IMR-90 (cell line): Measurements from ENCODE around the gene SLC25A26. TPM values are rescaled to one million over a fixed set of nuclear protein-coding genes. Genes with fewer than 3 reads are reported as not detected.

Source experiments
- ATAC-seq: fragments of 200-7000 bp; cut with Tn5 transposase; 2 replicates; pipeline ENCODE4 v1.9.1; 2020; ENCODE audit warnings: low read depth, mild to moderate bottlenecking, moderate library complexity
- BruUV-seq: library from RNA; stranded (reverse); fragments of 400-500 nt; replicated peaks from 2 replicates; lab custom pipeline; 2021; lab: Mats Ljungman, UMichigan
- CTCF ChIA-PET: fragments of 300-600 bp; formaldehyde crosslinking; extraction: SDS; loops from one replicate; lab custom pipeline; 2021; ENCODE audit warnings: antibody characterized with exemption; lab: Yijun Ruan, JAX
- POLR2A ChIA-PET: fragments of 300-600 bp; sonication (Branson Sonifier 250); formaldehyde crosslinking; loops from one replicate; lab custom pipeline; 2022; ENCODE audit warnings: antibody characterized with exemption; ENCODE audit not compliant: unreplicated experiment; lab: Charles Lee
- DNase-seq: peaks from one replicate; pipeline ENCODE4 v3.0.0; 2013
- H2AFZ ChIP-seq: replicated peaks from 2 replicates; pipeline ENCODE3; 2013; ENCODE audit warnings: low read length, mild to moderate bottlenecking; ENCODE audit not compliant: poor library complexity
- H2AK5ac ChIP-seq: 2 replicates; pipeline ENCODE4 v1.6.1; 2013; ENCODE audit warnings: low read depth, low read length, inconsistent platforms
- H2AK9ac ChIP-seq: replicated peaks from 2 replicates; pipeline ENCODE3; 2013; ENCODE audit warnings: mild to moderate bottlenecking, low read depth, low read length, moderate library complexity; ENCODE audit not compliant: poor library complexity
- H2BK120ac ChIP-seq: 2 replicates; pipeline ENCODE4 v1.6.1; 2013; ENCODE audit warnings: low read depth, low read length, inconsistent platforms
- H2BK15ac ChIP-seq: 3 replicates; pipeline ENCODE4 v1.6.1; 2013; ENCODE audit warnings: low read depth, low read length, inconsistent platforms
- H2BK20ac ChIP-seq: 2 replicates; pipeline ENCODE4 v1.6.1; 2013; ENCODE audit warnings: low read depth, mild to moderate bottlenecking, inconsistent platforms, low read length, moderate library complexity
- H2BK5ac ChIP-seq: 2 replicates; pipeline ENCODE4 v1.6.1; 2013; ENCODE audit warnings: mild to moderate bottlenecking, low read depth, low read length, inconsistent platforms; ENCODE audit not compliant: poor library complexity, severe bottlenecking
- H3K14ac ChIP-seq: replicated peaks from 2 replicates; pipeline ENCODE4 v1.6.1; 2013; ENCODE audit warnings: low read depth, low read length, inconsistent platforms
- H3K18ac ChIP-seq: 2 replicates; pipeline ENCODE4 v1.6.1; 2013; ENCODE audit warnings: low read depth, low read length, control low read depth
- H3K23ac ChIP-seq: 2 replicates; pipeline ENCODE4 v1.6.1; 2013; ENCODE audit warnings: low read depth, low read length, inconsistent platforms
- H3K27ac ChIP-seq: 2 replicates; pipeline ENCODE4 v1.5.1; 2013; ENCODE audit warnings: mild to moderate bottlenecking, control low read depth, low read length; ENCODE audit not compliant: insufficient read depth
- H3K27me3 ChIP-seq: 2 replicates; pipeline ENCODE4 v1.6.1; 2013; ENCODE audit warnings: low read length; ENCODE audit not compliant: control insufficient read depth, insufficient read depth
- H3K36me3 ChIP-seq: 2 replicates; pipeline ENCODE4 v1.6.1; 2013; ENCODE audit warnings: low read length, mixed read lengths; ENCODE audit not compliant: control insufficient read depth, insufficient read depth
- H3K4ac ChIP-seq: 2 replicates; pipeline ENCODE4 v1.6.1; 2013; ENCODE audit warnings: low read depth, low read length, inconsistent platforms
- H3K4me1 ChIP-seq: 2 replicates; pipeline ENCODE4 v1.6.1; 2013; ENCODE audit warnings: low read length, mixed read lengths; ENCODE audit not compliant: control insufficient read depth, insufficient read depth
- H3K4me2 ChIP-seq: 2 replicates; pipeline ENCODE4 v1.6.1; 2013; ENCODE audit warnings: low read depth, mild to moderate bottlenecking, control low read depth, low read length, moderate library complexity
- H3K4me3 ChIP-seq: 2 replicates; pipeline ENCODE4 v1.5.1; 2013; ENCODE audit warnings: low read depth, mild to moderate bottlenecking, control low read depth, low read length, moderate library complexity; ENCODE audit not compliant: insufficient read depth
- H3K56ac ChIP-seq: 2 replicates; pipeline ENCODE4 v1.6.1; 2013; ENCODE audit warnings: low read length, inconsistent platforms; ENCODE audit not compliant: insufficient read depth; ENCODE audit errors: extremely low read depth
- H3K79me1 ChIP-seq, 2 experiments: 2 replicates each; pipeline ENCODE4 v1.6.1; 2013; ENCODE audit warnings: low read length in 2 of 2, inconsistent platforms in 1 of 2, low read depth in 1 of 2
- H3K9ac ChIP-seq: 2 replicates; pipeline ENCODE4 v1.6.1; 2013; ENCODE audit warnings: low read depth, low read length, control low read depth
- H3K9me1 ChIP-seq: 2 replicates; pipeline ENCODE4 v1.6.1; 2013; ENCODE audit warnings: low read length, inconsistent platforms; ENCODE audit not compliant: insufficient read depth
- H3K9me3 ChIP-seq: 2 replicates; pipeline ENCODE4 v1.6.1; 2013; ENCODE audit warnings: low read length; ENCODE audit not compliant: control insufficient read depth, insufficient read depth
- H4K20me1 ChIP-seq: 2 replicates; pipeline ENCODE4 v1.6.1; 2013; ENCODE audit warnings: low read length, inconsistent platforms; ENCODE audit not compliant: insufficient read depth
- H4K5ac ChIP-seq: 2 replicates; pipeline ENCODE4 v1.6.1; 2013; ENCODE audit warnings: mild to moderate bottlenecking, low read depth, low read length, control low read depth
- H4K8ac ChIP-seq, 2 experiments: 2 replicates each; pipeline ENCODE4 v1.6.1; 2013; ENCODE audit warnings: low read depth in 2 of 2, low read length in 2 of 2, control low read depth in 1 of 2, inconsistent platforms in 1 of 2
- H4K91ac ChIP-seq: 2 replicates; pipeline ENCODE4 v1.6.1; 2013; ENCODE audit warnings: low read depth, low read length, inconsistent platforms; ENCODE audit not compliant: insufficient read depth
- WGBS, 2 experiments: methylation state at CpG; one replicate each; pipeline versions ENCODE4 v1.1.5 to v1.1.7; 2013; ENCODE audit warnings: missing lambda C conversion rate in 2 of 2; ENCODE audit not compliant: insufficient read length in 1 of 2; ENCODE audit errors: extremely low coverage in 2 of 2; 5-methylcytosine and 5-hydroxymethylcytosine counted together
- dilution Hi-C: fragments of 300-500 bp; cut with HindIII; formaldehyde crosslinking; loops from one replicate; pipeline ENCODE4 v1.14.3; 2018; ENCODE audit warnings: low sequenced_read_pairs; ENCODE audit not compliant: unreplicated experiment
- in situ Hi-C: fragments of 300-500 bp; cut with MboI; formaldehyde crosslinking; loops from 3 replicates; pipeline ENCODE4 v1.14.3; 2019; ENCODE audit warnings: low sequenced_read_pairs, inconsistent platforms, mixed read lengths
- intact Hi-C: fragments of 100-400 bp; cut with micrococcal nuclease; formaldehyde crosslinking; loops from 2 replicates; pipeline ENCODE4 v1.10.0; 2022
- polyA plus RNA-seq, 3 experiments: library from polyadenylated mRNA; depleted of rRNA; stranded (reverse); fragments of >200 nt; gene quantifications; 2 replicates each; pipeline ENCODE4 v1.2.3, GENCODE V29; 2012; ENCODE audit warnings: low replicate concordance in 1 of 3
- total RNA-seq: library from RNA; depleted of rRNA; stranded (reverse); fragments of >200 nt; gene quantifications from 2 replicates; pipeline ENCODE4 v1.2.3, GENCODE V29; 2012
- TF ChIP-seq, protein P1 (sequence below): fragments of 150-350 bp; IDR thresholded peaks from 2 replicates; pipeline ENCODE4 v1.6.1; 2017; ENCODE audit warnings: mild to moderate bottlenecking, antibody characterized with exemption, low read length, low read depth

SLC25A26 gene
- total and polyA plus RNA-seq, 2 of the 4 experiments (the other 2 are of a cell fraction) = 10.9 to 12.7 TPM

GRCh38 chr3:66208189-66208588, 12.6 kb upstream of the SLC25A26 start:
- Histone ChIP-seq H3K14ac (no peak overlapping the region), H3K4ac (no peak overlapping the region), H3K79me1 (no peaks in the 10 kb centered on the region), H3K4me2 (no peak overlapping the region), H3K9me1 (no peaks in the 10 kb centered on the region; the same call in 1 of the 2 replicates), H2AK5ac (no peak overlapping the region), H3K4me3 (no peak overlapping the region), H2BK20ac (no peak overlapping the region), H3K4me1 (no peaks in the 10 kb centered on the region), H2AK9ac (no peak overlapping the region), H2BK5ac (no peak overlapping the region), H3K27me3 (peaks cover 11% of the 10 kb centered on the region), H3K56ac (no peak overlapping the region), H2AFZ (no peak overlapping the region), H3K36me3 (no peaks in the 10 kb centered on the region), H3K18ac (no peak overlapping the region), H3K9ac (no peak overlapping the region), H2BK120ac (no peak overlapping the region), H4K20me1 (no peaks in the 10 kb centered on the region), H2BK15ac (no peak overlapping the region), H3K9me3 (no peaks in the 10 kb centered on the region), H3K23ac (no peak overlapping the region), H3K27ac (no peak overlapping the region), H4K8ac (no peak overlapping the region), H4K5ac (no peak overlapping the region), H4K91ac (no peak overlapping the region)
- whole genome bisulfite sequencing, 2 experiments = 20% methylated on average over 1 of the region's 3 CpGs; no CpG with 5 or more reads in 1 of the 2 experiments
- POLR2A ChIA-PET = interaction anchor here (0.6 kb wide), 1 partner anchor 850 kb away, joined by 4 read pairs; no protein-coding TSS in a partner anchor
- dilution Hi-C loops = no loop called here
- TF ChIP-seq, protein P1, sequence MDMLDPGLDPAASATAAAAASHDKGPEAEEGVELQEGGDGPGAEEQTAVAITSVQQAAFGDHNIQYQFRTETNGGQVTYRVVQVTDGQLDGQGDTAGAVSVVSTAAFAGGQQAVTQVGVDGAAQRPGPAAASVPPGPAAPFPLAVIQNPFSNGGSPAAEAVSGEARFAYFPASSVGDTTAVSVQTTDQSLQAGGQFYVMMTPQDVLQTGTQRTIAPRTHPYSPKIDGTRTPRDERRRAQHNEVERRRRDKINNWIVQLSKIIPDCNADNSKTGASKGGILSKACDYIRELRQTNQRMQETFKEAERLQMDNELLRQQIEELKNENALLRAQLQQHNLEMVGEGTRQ = no peak
- ATAC-seq = no peak
- CTCF ChIA-PET = no interaction called here
- in situ Hi-C loops = no loop called here
- intact Hi-C loops = no loop called here
- no peak for DNase-seq
- no TSS peak for BruUV-seq
